ENCODE data around the gene ADAMTSL2.

Gene ADAMTSL2

GRCh38 chr9:133490201-133490681 lies 44.3 kb upstream of the ADAMTSL2 start:
- no peak for DNase-seq (ENCODE audit: low read depth)
- TF ChIP-seq CTCF (IDR thresholded peaks at IDR 0.05; ENCODE audit: control insufficient read depth, insufficient read depth, low read depth, low read length, missing control alignments), result no peak
- H3K4me3 ChIP-seq (ENCODE audit: control insufficient read depth, low read depth, low read length), result no peak overlapping the region

GRCh38 chr9:133490865-133491655 lies 43.4 kb upstream of the ADAMTSL2 start:
- DNase-seq (ENCODE audit: low read depth), result no peak
- H3K4me3 ChIP-seq (ENCODE audit: control insufficient read depth, low read depth, low read length), result no peak overlapping the region
- no peak for TF ChIP-seq CTCF (IDR thresholded peaks at IDR 0.05; ENCODE audit: control insufficient read depth, insufficient read depth, low read depth, low read length, missing control alignments)

- DNase-seq (ENCODE audit: low read depth), result no peak
- no peak for TF ChIP-seq CTCF (IDR thresholded peaks at IDR 0.05; ENCODE audit: control insufficient read depth, insufficient read depth, low read depth, low read length, missing control alignments)
- no peak overlapping the region for H3K4me3 ChIP-seq (ENCODE audit: control insufficient read depth, low read depth, low read length)
Measured at GRCh38 chr9:133491656-133491925, 42.9 kb upstream of the ADAMTSL2 start.

GRCh38 chr9:133492061-133493021 lies 42.2 kb upstream of the ADAMTSL2 start:
- H3K4me3 ChIP-seq (ENCODE audit: control insufficient read depth, low read depth, low read length), result no peak overlapping the region
- DNase-seq (ENCODE audit: low read depth), result no peak
- no peak for TF ChIP-seq CTCF (IDR thresholded peaks at IDR 0.05; ENCODE audit: control insufficient read depth, insufficient read depth, low read depth, low read length, missing control alignments)

GRCh38 chr9:133493428-133493827 lies 41.1 kb upstream of the ADAMTSL2 start:
- no peak for DNase-seq (ENCODE audit: low read depth)
- H3K4me3 ChIP-seq (ENCODE audit: control insufficient read depth, low read depth, low read length), result no peak overlapping the region
- no peak for TF ChIP-seq CTCF (IDR thresholded peaks at IDR 0.05; ENCODE audit: control insufficient read depth, insufficient read depth, low read depth, low read length, missing control alignments)

GRCh38 chr9:133493845-133494540 lies 40.5 kb upstream of the ADAMTSL2 start:
- no peak overlapping the region for H3K4me3 ChIP-seq (ENCODE audit: control insufficient read depth, low read depth, low read length)
- no peak for DNase-seq (ENCODE audit: low read depth)
- no peak for TF ChIP-seq CTCF (IDR thresholded peaks at IDR 0.05; ENCODE audit: control insufficient read depth, insufficient read depth, low read depth, low read length, missing control alignments)

All from AG09309 (cell line).